Nucleus accumbens (tissue), 56 donors: ENCODE measurements around the gene SURF1.
A peak's percentile ranks its signal among the peaks of the same experiment; 100 is the strongest.
"Not testable (repeated sequence)": the region's sequence is repeated elsewhere in the genome, so short reads cannot be mapped to it uniquely, and the experiment has no call there.

Source experiments
- DNase-seq, 56 donors: peaks; one replicate each; lab custom pipeline; 2025; lab: John Stamatoyannopoulos, UW

Gene SURF1

GRCh38 chr9:133347515-133347984 lies 8.7 kb downstream of the SURF1 start:
- peak in 5 of 56 donors; percentile 47 to 63 (median 55) for DNase-seq

DNA sequence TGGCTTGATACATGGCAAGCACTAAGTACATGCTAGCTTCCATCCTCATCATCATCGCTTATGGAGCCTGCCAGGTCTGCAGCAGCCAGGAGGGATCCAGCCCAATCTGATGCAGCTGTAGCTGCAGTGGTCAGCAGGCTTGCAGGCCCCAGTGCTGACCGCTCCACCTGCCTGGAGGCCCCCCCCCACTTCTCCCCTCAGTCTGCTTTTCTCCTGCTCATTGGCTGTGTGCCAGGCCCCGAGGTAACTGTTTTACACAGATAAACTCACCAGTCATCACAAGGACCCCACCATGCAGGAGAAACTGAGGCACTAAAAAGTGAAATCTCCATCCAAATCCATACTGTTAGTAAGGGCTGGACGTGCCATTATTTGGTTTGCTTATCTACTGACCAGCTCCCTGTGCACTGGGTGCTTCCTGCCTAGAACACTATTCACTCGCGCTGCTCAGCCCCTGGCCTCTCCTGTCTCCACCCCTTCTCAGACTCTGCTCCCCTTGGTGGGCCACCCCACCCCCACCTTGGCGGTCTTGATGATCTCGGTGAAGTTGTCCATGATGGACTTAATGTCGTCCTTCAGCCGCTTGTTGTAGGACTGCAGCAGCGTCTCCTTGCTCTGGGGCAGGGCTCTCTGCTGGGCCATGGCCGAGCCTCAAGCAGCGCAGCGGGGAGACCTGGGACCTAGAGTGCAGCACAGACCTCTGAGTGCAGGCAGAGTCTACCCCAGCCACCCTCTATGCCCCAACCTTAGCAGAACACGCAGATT lies 10.1 kb downstream of the SURF1 start:
- no peak for DNase-seq

DNA sequence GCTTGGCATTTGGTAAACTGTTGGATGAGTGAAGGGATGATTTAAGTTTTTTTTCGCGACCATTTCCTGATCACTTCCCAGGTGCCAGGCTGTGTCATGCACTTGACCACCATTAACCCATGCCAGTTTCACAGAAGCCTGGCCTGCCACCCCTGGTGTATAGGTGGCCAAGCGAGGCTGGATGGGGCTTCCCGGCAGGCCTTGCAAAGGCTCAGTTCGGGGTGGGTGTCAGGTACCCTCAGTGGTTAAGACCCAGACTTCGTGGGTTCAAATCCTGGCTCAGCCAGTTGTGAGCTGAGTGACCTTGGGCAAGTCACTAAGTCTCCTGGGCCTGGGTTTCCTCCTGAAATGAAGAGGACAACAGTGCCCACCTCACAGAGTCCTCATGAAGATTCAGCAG lies 10.7 kb downstream of the SURF1 start:
- DNase-seq, result no peak

GRCh38 chr9:133344979-133345378 lies 11.3 kb downstream of the SURF1 start:
- DNase-seq, result no peak

GRCh38 chr9:133344071-133344470 lies 12.2 kb downstream of the SURF1 start:
- no peak for DNase-seq

GRCh38 chr9:133342570-133342969 lies 13.7 kb downstream of the SURF1 start:
- no peak for DNase-seq

DNA sequence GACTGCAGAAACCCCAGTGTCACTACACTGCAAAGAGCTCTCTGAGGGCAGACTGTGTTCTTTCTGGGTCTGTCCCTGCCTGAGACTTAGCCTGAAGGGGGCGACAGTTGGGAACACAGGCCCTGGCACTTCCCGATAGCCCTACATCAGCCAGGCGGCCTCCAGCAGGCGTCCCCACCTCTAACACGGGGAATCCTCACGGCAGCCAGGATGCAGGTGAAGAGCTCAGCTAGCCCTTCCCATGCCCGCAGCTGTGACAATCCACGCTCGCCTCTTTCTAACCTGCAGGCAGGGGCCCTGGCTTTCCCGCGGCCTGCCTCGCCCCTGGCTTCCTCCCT lies 14.2 kb downstream of the SURF1 start:
- no peak for DNase-seq

- peak in 11 of 56 donors; percentile 4 to 50 (median 23) for DNase-seq
Measured at GRCh38 chr9:133341369-133342068, 14.8 kb downstream of the SURF1 start.

DNA sequence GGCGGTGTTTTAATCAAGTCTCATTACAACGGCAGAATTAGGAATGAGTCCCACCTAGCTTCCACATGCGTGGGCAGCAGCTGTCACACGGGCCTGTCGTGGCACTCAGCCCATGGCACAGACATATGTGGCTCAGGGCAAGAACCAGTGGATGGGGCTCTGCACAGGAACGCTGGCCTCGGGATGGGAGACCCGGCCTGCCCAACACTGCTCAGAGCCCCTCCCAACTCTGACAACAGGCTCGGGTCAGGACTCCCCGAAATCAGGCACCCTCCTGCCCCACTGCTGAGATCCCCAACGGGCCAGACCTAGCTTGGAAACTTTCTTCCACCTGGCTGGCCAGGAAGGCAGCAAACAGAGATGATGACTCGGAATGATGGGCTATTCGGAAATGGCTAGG lies 15.4 kb downstream of the SURF1 start:
- DNase-seq, result no peak

- DNase-seq, result no peak
Measured at GRCh38 chr9:133340256-133340655, 16.0 kb downstream of the SURF1 start.

GRCh38 chr9:133339641-133340040 lies 16.6 kb downstream of the SURF1 start:
- DNase-seq, result no peak

DNA sequence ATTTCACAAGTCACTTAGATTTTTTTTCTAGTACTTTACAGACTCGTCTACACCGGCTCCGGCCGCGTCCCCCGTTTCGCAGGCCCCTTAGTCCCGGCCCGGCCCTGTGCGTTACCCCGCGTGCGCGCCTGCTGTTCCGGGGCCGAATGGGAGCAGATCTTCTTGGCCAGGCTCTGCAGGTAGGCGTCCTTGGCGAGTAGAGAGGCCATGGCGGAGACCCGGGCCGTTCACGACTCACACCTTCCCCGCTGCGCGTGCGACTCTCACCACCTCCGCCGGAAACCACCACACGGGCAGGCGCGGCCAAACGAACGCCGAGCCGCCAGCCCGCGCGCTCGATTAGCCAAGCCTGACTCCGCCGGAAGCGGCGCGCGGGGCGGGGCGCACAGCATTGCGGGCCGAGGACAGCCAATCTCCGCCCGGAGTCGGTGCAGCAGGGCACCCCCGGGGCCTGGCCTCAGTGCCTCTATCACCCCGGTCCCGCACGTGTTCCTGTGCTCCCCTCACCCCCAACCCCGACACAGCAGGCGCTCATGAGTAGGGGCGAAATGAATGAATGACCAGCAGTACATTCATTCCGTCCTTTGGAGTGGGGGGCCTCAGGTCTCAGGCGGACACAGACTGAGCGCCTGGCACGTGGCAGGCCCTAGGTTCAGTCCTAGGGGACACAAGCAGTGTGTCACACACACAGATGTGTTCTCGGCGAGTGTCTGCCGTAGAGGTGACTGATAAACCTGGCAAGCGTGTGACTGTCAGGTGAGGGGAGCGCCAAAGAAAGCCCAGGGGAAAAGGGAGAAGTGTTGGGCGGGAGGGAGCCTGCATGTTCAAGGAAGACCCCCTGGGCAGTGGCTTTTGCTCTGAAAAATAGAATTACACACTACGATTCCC lies 20.1 kb downstream of the SURF1 start, which contains the start of gene SURF6:
TSS of gene SURF6 (minus strand) at position 265 of the 888 bp plus-strand sequence. CDS start at position 209, 56 bp downstream.
- DNase-seq, result peak in 55 of 56 donors; percentile 56 to 94 (median 84)

- DNase-seq, result not testable (repeated sequence)
Measured at GRCh38 chr9:133334888-133335287, 21.4 kb downstream of the SURF1 start.

DNA sequence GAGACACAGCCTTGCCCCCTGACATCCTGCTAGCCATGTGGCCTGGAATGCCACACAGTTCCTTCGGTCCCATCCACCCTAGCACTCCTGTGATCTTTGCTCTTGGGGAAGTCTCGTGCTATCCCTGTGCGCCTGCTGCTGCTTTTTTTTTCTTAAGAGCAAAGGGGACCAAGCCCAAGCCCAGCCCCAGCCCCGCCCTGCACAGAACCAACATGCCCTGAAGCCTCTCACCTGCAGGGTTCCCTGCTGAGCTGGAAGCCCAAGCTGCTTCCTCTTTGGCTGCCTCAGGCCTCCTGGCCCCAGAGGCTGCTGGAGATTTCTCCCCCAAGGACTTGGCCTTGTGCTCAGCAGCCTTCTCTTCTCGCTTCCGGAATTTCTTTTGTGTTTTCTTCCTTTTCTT lies 22.1 kb downstream of the SURF1 start:
- DNase-seq, result no peak

GRCh38 chr9:133333566-133333965 lies 22.7 kb downstream of the SURF1 start:
- no peak for DNase-seq

DNA sequence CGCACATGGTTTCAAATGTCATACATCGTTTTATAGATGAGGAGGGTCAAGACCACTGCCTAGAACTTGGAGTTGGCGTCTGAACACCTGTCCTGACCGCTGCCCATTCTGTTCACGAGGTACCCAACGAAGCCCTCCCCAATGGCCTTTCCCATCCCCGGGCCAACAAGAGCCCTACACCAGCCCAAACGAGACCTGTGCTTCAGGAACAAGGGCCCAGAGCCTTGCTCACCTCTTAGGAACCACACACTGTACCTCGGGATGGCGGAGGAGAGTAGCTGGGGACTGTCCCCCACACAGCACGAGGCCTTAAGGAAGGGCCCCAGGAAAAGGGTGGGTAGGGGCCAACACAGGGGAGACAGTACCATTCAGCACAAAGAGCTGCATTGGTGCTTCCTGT lies 23.3 kb downstream of the SURF1 start:
- no peak for DNase-seq

DNA sequence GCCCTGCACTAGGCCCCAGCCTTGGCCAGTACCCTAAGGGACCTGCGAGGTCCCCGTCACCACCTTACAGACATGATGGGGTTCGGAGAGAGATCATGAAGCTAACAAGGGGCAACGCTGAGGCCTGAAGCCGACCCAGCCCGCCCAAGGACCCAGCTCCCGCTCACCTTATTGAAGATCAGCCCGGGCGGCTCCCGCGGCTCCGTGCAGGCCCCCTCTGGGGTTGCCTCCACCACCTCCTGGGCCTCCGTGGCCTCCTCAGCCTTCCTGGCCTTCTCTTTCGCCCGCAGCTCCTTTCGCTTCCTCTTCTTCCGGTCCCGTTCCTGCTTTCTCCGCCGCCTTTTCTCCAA lies 23.9 kb downstream of the SURF1 start:
- no peak for DNase-seq

- DNase-seq, result no peak
Measured at GRCh38 chr9:133331641-133332380, 24.5 kb downstream of the SURF1 start.

GRCh38 chr9:133331221-133331620 lies 25.1 kb downstream of the SURF1 start:
- DNase-seq, result no peak
